ENCODE results near the gene RHBDD2. TPM values are rescaled to one million over a fixed set of nuclear protein-coding genes. Genes with fewer than 3 reads are reported as not detected.

The RHBDD2 gene
- total RNA-seq: 38.5 TPM

GRCh38 chr7:75878769-75879611 lies at the start of gene RHBDD2:
TSS of gene RHBDD2 (plus strand) at chr7:75879034. CDS start at chr7:75879083, 49 bp downstream.

GRCh38 chr7:75914655-75915415 lies 36.0 kb downstream of the RHBDD2 start, which contains the start of gene POR:
TSS of gene POR (plus strand) at chr7:75915155. CDS start at chr7:75954002, 38,847 bp downstream.

Other genes with a start within 250 kb of the RHBDD2 start
- gene HIP1, start 140.1 kb upstream of the RHBDD2 start, total RNA-seq: 24.1 TPM
- gene CCL26, start 106.8 kb upstream of the RHBDD2 start, total RNA-seq: not detected
- gene CCL24, start 65.2 kb upstream of the RHBDD2 start, total RNA-seq: not detected
- 53.5 TPM for gene POR, start 36.1 kb downstream of the RHBDD2 start, total RNA-seq
- gene TMEM120A, start 115.6 kb downstream of the RHBDD2 start, total RNA-seq: 23.2 TPM
- 16.0 TPM for gene STYXL1, start 169.0 kb downstream of the RHBDD2 start, total RNA-seq
- 41.6 TPM for gene MDH2, start 169.1 kb downstream of the RHBDD2 start, total RNA-seq

Data from parietal lobe (tissue), 1 donor.